ENCODE measurements around the gene BICD1.

BICD1 gene

DNA sequence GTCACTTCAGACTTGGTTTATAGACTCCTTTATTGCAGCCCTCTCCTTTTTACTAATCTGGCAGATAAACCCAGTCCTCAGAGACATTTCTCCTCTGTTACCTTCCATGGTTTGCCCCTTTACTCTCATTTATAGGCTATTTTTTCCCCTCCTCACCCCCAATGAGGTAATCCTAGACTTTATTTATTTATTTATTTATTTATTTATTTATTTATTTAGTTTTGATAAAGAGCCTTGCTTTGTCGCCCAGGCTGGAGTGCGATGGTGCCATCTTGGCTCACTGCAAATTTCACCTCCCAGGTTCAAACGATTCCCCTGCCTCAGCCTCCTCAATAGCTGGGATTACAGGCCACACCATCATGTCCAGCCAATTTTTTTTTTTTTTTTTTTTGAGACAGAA lies 301.1 kb downstream of the BICD1 start:
- DNase-seq (ENCODE audit: low read depth) = no peak

DNA sequence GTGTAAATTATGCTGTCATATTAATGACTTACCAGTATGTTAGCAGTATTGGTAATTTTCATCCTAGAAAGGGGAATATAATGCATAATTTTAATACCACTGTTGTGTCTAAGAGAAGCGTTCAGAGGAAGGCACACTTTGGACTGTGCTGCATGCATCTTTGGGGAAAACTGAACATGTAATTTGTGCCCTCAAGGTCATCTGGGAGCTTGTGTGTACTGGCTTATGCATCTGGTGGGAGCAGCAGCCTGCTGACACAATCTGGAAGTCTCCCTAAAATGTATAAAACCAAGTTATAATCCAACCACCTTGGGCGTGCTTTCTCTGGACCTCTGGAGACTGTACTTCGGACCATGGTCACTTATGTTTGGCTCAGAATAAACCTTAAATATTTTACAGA lies 306.8 kb downstream of the BICD1 start:
- no peak for DNase-seq (ENCODE audit: low read depth)

DNA sequence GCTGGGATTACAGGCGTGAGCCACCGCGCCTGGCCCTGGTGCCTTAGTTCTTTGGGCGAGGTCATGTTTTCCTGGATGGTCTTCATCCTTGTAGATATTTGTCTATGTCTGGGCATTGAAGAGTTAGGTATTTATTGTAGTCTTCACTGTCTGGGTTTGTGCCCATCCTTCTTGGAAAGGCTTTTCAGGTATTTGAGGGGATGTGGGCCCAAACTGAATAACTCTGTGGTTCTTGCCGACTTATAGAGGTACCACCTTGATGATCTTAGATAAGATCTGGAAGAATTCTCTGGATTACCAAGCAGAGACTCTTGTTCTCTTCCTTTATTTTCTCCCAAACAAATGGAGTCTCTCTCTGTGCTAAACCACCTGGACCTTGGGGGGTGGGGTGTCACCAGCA lies 311.6 kb downstream of the BICD1 start:
- no peak for DNase-seq (ENCODE audit: low read depth)

GRCh38 chr12:32418903-32419519 lies 312.4 kb downstream of the BICD1 start:
- no peak for DNase-seq (ENCODE audit: low read depth)

- no peak for DNase-seq (ENCODE audit: low read depth)
Measured at GRCh38 chr12:32419520-32419960, 312.9 kb downstream of the BICD1 start.

DNA sequence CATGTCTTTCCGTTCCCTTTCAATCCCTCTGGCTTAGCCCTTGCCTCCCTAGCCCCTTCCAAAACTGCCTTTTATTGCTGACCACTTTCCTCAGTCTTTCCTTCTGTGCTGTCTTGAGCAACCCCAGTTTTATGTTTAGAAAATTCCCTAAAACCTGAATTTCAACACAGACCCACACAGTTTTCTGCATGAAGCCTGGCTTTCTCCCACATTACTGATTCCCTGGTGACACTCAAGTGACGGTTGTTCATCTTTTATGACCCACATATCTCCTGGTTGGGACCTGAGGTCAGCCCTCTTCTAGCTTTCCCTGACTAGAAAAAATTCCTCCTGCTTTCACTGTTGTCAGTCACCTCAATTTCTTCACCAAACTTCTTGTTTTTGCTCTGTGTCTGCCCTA lies 313.7 kb downstream of the BICD1 start:
- no peak for DNase-seq (ENCODE audit: low read depth)

DNA sequence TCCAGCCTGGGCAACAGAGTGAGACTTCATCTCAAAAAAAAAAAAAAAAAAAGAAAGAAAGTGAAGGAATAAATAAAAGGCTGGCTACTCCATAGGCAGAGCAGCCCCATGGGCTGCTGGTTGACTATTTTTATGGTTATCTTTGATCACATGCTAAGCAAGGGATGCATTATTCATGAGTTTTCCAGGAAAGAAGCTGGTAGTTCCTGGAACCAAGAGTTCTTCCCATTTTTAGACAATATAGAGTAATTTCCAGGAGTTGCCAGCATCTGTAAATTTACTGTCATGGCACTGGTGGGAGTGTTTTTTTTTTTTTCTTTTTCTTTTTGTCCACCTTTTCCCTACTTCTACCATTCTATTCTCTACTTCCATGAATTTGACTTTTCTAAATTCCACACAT lies 316.9 kb downstream of the BICD1 start:
- DNase-seq (ENCODE audit: low read depth) = no peak

- no peak for DNase-seq (ENCODE audit: low read depth)
Measured at GRCh38 chr12:32431025-32431424, 324.4 kb downstream of the BICD1 start.
